AG08396 (cell line): ENCODE results near the gene B4GALT3.

ENCODE experiments used
- DNase-seq: peaks from one replicate; pipeline ENCODE4 v3.0.0; 2012; ENCODE audit warnings: low spot score, mixed read lengths

Gene B4GALT3

GRCh38 chr1:161162806-161163205, 14.5 kb downstream of the B4GALT3 start:
- no peak for DNase-seq

GRCh38 chr1:161162052-161162451, 15.3 kb downstream of the B4GALT3 start:
- no peak for DNase-seq

GRCh38 chr1:161161652-161162051, 15.7 kb downstream of the B4GALT3 start:
- DNase-seq: no peak

GRCh38 chr1:161160671-161161145, 16.6 kb downstream of the B4GALT3 start:
- DNase-seq: no peak

- DNase-seq: no peak
Measured at GRCh38 chr1:161159913-161160243, 17.4 kb downstream of the B4GALT3 start.

GRCh38 chr1:161159087-161159912, 18.0 kb downstream of the B4GALT3 start, which contains the start of gene USP21:
Gene USP21 (plus strand): TSS chr1:161159500. CDS start chr1:161160641, 1,141 bp downstream.
- DNase-seq: peak; percentile 98

GRCh38 chr1:161158316-161159010, 18.8 kb downstream of the B4GALT3 start:
- DNase-seq: no peak

- no peak for DNase-seq
Measured at GRCh38 chr1:161157867-161158266, 19.4 kb downstream of the B4GALT3 start.

GRCh38 chr1:161153682-161154337, 23.5 kb downstream of the B4GALT3 start, which contains the start of gene UFC1:
Gene UFC1 (plus strand): TSS chr1:161153978. CDS start chr1:161153998, 20 bp downstream.
- peak; percentile 84 for DNase-seq

GRCh38 chr1:161153176-161153575, 24.1 kb downstream of the B4GALT3 start:
- DNase-seq: no peak

GRCh38 chr1:161145832-161146231, 31.5 kb downstream of the B4GALT3 start:
- DNase-seq: no peak

- no peak for DNase-seq
Measured at GRCh38 chr1:161140755-161141400, 36.4 kb downstream of the B4GALT3 start.

- DNase-seq: peak; percentile 71
Measured at GRCh38 chr1:161139766-161140165, 37.5 kb downstream of the B4GALT3 start.

GRCh38 chr1:161138431-161138830, 38.9 kb downstream of the B4GALT3 start:
- no peak for DNase-seq

GRCh38 chr1:161137881-161138280, 39.4 kb downstream of the B4GALT3 start:
- DNase-seq: no peak

GRCh38 chr1:161133220-161133740, 44.0 kb downstream of the B4GALT3 start:
- peak; percentile 23 for DNase-seq

- DNase-seq: peak; percentile 94
Measured at GRCh38 chr1:161132410-161133219, 44.7 kb downstream of the B4GALT3 start, which contains the start of gene DEDD. Gene DEDD (minus strand): TSS chr1:161132667. CDS start chr1:161124462, 8,205 bp downstream.

- DNase-seq: peak; percentile 32
Measured at GRCh38 chr1:161131523-161132409, 45.5 kb downstream of the B4GALT3 start.

- no peak for DNase-seq
Measured at GRCh38 chr1:161130266-161130665, 47.0 kb downstream of the B4GALT3 start.
